GM19397 (cell line): ENCODE data around the gene JADE3.
"Not testable (repeated sequence)": the region's sequence is repeated elsewhere in the genome, so short reads cannot be mapped to it uniquely, and the experiment has no call there.

Source experiments
- ATAC-seq: cut with Tn5 transposase; IDR thresholded peaks from one replicate; pipeline ENCODE4 v1.9.1; 2021; ENCODE audit warnings: mild to moderate bottlenecking, moderate library complexity; ENCODE audit not compliant: unreplicated experiment

The JADE3 gene

DNA sequence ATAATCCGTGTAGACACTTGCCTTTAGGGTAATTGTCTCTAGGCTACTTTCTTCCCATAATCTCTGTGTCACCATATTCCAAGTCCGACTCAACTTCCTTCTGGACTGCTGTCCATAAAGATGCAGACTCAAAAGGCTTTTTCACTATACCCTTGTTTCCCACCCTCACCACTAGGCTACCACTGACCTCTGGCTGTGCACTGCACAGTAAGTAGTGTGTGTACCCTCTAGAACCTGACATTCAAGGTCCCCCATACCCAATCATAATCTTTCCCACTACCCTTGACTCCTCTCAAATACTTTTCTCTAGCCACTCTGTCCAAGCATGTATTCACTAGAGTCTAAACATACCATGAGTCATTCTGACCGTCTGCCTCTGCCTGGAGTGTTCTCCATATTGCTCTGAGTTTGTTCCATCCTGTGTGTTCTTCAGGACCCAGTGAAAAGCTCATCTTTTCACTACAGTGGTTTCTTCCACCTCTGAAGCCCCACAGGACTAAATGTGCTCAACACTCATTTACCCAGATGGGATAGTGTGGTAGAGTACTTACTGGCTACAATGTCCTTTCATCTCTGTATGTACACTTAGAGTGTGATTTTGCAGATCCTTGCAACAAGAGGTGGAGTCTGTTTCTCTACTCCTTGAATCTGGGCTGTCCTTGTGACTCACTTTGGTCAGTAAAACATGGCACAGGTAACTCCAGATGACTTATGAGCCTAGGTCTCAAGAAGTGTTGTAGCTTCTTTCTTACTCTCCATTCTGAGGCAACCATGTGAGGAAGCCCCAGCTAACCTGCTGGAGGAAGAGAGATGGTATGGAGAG is 17.4 kb downstream of the JADE3 start:
- no peak for ATAC-seq

DNA sequence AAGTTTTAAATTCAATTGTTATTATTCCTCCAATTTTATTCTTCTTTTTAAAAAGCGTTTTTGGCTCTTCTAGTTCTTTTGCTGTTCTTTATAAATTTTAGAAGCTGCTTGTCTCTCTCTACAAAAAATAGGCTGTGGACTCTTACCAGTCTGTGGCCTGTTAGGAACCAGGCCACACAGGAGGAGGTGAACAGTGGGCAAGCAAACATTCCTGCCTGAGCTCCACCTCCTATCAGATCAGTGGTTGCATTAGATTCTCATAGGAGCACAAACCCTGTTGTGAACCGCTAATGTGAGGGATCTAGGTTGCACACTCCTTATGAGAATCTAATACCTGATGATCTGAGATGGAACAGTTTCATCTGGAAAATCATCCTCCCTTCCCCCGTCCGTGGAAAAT is 23.1 kb downstream of the JADE3 start:
- ATAC-seq = no peak

DNA sequence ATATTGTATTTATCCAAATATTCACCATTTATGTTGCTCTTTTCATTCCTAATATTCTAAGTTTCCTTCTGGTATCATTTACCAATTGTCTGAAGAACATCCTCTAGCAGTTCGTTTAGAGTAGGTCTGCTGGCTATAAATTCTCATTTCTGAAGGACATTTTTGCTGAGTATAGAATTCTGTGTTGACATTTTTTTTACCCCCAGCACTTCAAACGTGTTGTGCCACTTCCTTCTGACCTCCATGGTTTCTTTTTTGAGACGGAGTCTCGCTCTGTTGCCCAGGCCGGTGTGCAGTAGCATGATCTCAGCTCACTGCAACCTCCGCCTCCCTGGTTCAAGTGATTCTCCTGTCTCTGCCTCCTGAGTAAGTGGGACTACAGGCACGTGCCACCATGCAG is 26.4 kb downstream of the JADE3 start:
- ATAC-seq = no peak

DNA sequence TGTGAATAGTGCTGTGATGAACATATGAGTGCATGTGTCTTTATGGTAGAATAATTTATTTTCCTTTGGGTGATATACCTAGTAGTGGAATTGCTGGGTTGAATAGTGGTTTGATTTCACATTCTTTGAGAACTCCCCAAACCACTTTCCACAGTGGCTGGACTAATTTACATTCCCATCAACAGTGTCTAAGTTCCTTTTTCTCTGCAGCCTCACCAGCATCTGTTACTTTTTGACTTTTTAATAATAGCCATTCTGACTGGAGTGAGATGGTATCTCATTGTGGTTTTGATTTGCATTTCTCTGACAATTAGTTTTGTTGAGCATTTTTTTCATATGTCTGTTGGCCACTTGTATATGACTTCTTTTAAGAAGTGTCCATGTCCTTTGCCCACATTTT is 29.1 kb downstream of the JADE3 start:
- ATAC-seq = no peak

DNA sequence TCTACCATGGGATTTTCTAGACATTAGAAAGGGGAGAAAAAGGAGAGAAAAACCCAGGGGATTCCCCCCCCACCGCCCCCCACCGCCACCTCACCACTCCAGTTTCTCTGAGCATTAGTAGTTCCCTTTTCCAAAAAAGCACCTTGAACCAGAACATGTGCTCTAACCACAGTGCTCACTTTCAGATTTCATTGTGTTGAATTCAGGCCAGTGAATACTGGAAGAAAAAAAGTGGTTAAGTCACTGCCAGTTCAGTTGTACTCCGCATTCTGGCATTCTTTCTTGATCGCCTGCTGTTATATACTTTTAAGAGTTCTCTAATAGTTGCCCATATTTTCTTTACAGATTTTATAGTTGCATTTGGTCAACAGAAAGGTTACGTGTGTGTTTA is 40.9 kb downstream of the JADE3 start:
- ATAC-seq = no peak

DNA sequence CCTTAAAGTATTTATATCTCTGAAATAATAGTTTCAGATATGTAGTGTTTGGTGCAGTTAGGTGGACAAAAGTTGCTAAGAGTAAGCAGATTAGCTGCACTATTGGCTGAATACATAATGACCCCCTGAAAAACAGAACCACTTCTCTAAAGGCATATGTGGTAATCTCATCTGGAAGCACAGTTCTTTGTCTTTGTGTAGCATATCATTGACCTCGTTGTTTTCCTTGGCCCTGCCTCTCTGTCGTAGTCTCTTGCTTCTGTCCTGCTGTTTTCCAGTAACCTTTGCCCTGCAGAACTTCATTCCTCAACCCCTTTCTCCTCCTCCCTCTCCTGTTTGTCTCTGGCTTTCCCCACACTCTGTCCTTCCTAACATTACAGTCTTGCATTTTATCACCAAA is 41.4 kb downstream of the JADE3 start:
- ATAC-seq = no peak

DNA sequence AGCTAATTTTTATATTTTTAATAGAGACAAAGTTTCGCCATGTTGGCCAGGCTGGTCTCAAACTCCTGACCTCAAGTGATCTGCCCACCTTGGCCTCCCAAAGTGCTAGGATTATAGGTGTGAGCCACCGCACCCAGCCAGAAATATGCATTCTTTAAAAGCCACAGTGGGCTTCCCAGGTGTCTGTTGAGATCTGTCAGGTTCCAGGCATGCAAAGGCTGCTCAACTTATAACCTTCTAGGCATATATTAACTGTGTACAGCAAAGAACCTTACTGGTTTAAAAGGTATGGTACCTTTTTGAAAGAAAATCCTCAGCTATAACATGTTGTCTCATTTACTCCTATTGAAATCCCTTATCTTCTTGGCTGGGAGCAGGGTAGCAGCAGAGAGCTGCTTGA is 42.5 kb downstream of the JADE3 start:
- ATAC-seq = no peak

DNA sequence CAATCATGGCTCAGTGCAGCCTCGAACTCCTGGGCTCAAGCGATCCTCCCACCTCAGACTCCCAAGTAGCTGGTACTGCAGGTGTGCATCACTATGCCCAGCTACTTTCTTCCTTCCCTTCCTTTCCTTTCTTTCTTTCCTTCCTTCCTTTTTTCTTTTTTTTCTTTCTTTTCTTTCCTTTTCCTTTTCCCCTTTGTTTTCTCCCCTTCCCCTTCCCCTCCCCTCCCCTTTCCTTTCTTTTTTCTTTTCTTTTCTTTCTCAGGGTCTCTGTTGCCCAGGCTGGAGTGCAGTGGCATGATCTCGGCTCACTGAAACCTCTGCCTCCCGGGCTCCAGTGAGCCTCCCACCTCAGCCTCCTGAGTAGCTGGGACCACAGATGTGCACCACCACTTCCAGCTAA is 44.4 kb downstream of the JADE3 start:
- not testable (repeated sequence) for ATAC-seq

DNA sequence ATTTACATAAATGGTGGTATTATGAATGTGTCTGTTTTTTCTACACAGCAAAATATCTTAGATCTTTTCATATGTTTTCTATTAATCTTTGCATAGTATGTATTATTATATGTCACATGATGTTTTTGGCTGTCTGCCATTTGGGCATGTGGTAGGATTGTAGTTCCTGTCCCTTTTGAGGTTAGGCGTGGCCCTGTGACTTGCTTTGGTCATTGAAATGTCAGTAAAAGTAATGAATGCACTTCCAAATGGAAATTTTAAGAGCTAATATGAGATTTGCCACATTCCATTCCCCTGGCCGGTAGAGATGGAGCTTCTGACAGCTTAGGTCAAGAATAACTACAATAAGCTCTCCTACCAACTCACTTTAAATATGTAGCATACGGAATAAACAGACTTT is 45.1 kb downstream of the JADE3 start:
- ATAC-seq = no peak

DNA sequence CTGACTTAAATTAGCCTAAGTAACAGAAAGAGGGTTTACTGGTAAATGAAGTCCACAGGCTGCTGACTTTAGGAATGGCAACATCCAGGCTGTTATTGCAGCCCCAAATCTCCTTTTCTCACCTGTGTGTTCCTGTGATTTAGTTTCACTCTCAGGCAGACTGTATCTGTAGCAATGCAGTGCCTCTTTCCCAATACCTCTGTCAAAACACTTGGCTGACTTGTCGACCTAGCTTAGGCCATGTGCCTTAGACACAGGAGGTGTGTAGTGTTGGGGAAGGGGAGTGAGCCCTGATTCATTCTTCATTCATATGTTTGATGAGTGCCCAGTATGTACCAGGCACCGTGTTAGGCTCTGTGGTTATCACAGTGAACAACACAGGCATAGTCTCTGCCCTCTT is 46.9 kb downstream of the JADE3 start:
- no peak for ATAC-seq

DNA sequence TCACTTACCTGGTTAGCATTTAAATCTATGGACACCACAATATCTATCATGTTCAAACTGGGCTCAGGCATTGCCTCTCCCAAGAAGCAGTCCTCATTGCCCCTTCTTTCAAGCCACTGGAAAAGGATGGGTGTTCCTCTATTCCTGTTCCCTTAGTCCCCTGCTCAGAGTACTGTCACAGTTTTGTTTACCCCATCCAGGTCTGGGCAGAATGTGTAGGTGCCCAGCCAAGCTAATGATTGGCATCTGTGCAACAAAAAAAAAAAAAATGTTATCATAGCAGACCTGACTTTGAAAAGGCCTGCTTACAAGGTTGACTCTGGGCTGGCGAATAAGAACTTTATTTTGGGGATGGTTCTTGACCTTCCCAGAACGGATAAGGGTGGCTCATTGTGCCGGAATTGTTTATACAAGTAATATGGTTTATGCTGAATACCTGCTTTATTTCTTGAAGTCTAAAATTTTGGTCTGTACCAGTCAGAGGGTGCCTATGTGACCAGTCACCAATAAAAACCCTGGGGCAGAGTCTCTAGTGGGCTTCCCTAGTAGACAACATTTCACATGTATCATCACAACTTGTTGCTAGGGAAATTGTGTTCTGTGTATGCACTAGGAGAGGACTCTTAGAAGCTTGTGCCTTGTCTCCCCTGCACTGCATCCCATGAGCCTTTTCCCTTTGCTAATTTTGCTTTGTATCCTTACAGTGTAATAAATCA is 47.9 kb downstream of the JADE3 start:
- ATAC-seq = no peak

DNA sequence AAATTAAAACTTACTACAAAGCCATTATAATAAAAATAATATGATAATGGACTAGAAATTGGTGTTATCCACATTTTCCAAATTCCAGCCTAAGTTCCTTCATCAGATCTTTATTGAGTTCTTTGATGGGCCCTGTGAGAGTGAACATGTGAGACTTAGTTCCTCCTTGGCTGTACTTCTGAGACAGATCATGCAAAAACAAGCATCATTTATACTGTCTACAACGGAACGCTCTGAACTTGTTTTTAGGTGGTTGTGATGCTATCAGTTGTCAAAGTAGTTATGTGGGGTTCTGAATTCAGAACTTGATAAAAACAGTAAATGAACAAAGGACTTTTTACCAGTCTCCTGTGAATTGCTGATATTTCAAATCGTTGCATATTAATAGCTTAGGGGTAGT is 48.9 kb downstream of the JADE3 start:
- ATAC-seq = no peak

DNA sequence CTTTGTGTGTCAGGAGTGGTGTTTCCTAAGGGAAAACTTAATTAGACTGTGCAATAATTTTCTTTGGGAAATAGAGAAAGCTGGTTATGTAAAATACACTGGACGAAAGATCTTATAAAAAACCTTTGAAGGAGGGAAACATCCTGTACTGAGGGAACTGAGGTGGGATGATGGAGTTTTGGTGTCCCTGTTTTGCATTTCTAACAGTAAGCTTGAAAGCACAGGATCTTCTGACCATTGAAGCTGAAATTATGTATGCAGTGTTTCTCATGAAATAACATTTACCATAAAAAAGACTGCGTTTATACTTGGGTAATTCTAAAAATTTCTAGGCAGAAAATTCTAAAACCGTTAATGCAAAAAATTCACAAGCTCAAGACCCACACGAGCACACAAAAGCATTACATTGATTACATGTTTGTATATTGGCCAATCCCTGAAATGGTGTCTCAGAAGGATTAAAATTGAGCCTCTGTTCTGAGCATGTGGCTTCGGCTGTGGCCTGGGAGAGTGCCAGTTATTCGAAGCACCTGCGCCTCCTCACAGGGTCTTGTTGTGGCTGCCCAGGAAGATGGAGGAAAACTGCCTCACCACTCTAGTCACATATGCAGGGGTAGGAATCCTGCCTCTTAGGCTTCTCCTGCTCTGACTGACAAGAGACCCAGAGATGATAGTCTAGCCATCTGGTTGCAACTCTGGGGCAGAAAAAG is 49.5 kb downstream of the JADE3 start:
- no peak for ATAC-seq

DNA sequence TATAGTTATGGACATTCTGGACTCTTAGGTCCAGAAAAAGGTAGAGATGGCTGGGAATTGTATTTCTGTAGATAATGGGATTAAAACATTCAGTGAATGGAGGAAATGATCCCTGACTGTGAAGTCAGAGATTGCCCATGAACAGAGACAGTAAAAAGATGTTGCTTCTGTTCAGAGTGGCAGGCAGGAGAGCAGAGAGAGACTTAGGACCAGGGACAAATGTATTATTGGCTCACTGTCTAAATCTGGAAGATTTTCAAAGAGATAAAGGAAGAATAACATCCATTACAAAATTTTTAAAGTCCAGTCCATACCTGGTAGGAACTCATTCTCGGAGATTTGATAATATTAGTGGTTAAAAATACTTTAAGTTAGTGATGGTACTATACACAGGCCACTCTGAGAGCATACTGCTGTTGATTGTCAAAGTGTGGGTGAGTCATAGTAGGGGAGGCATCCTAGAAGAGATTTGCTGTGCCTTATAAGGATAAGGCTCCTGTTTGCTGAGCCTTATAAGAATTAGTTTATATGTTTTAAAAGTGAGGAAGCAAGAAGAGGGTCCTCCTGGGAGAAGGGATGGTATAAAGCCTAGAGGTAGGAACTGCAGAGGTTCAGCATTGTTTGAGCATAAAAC is 53.0 kb downstream of the JADE3 start:
- no peak for ATAC-seq

DNA sequence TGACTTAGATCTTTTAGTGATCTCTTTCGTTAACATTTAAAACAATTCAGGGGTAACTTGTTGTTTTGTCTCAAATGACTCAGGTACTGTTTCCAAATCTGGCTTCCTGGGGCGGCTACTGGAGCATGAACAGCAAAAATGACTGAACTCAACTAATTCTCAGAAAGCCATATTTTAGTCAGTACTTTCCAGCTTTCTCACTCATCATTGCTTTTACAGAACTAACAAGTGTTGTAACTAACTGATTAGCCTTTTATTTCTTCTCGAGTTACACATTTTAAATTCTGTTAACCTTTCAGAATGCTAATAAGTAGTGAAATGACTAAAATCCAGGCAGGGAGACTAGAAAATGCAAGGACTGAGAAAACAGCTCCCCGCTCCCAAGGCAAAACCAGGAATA is 55.3 kb downstream of the JADE3 start:
- no peak for ATAC-seq

DNA sequence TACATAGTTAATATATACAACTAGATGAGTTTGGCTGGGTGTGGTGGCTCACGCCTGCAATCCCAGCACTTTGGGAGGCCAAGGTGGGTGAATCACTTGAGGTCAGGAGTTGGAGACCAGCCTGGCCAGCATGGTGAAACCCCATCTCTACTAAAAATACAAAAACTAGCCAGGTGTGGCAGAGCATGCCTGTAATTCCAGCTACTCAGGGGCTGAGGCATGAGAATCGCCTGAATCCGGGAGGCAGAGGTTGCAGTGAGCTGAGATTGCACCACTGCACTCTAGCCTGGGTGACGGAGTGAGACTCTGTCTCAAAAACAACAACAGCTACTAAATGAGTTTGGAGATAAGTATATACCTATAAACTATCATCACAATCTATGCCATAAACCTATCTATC is 64.8 kb downstream of the JADE3 start:
- not testable (repeated sequence) for ATAC-seq

DNA sequence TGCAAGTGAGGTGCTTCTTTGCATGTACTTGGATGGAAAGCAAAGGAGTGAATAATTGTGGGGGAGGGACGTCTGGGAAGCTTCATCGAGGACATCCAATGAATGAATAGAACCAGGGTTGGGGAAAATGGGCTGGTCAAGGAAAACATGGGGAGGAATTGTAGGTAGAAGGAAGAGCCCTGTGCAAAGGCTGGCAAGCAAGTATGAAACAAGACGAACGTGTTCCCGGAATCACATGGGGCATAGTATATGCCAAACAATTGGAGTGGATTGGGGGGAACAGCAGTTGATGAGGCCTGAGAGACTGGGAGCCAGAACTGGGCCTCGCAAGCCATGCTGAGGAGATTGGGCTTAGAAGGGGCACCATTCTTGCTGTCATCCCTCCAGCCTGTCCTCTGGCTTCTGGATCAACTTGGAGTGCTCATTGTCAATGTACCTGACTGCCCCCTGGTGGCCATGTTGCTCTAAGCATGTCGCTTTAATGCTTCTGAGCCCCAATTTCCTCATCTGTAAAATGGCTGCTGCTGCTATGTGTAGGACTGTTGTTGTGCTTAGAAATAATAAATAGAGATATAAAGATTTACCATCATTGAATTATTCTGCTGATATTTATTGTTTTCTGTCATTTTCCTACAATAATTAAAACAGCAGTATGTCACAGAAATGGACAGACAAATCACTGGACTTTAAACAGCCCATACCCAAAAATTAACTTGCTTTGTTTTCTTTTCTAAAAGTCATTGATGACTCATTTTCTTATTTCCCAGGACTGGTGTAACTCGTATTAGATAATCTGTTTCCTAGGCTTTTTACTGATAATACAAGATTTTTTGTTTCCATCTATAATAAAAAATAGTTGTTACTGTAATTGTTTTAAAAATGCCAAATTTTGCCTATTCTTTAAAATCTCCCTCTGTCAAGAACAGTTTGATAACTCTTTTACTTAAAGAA is 66.4 kb downstream of the JADE3 start:
- no peak for ATAC-seq

DNA sequence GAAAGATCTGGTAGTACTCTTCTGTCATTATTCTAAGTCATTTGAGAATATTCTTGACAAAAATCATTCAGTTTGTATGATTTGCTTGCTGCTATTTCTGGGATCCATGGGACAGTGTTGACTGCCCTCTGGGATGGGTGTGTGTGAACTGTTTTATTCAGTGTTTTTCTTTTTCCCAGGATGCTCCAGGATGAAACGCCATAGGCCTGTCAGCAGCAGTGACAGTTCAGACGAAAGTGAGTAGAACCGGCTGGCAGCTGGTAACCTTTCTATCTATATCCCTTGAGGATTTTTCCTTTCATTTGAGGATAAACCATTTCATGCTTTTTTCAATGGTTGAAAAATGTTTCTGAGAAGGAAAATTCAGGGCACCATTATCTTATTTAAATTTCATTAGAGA is 72.5 kb downstream of the JADE3 start:
- ATAC-seq = no peak

DNA sequence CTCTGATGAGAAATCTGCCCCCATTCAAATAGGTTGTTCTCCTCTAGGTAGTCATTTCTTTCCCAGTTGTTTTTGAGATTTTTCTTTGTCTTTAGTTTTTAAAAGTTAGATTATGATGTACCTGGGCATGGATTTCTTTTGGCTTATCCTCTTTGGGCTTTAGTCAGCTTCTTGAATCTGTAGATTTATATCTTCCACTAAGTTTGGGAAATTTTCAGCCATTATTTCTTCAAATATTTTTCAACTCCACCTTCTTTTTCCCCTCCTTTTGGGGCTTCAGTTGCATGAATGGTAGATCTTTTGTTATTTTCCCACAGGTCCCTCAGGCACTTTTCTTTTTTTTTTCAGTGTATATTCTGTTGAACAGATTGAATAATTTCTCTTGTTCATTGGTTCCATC is 77.3 kb downstream of the JADE3 start:
- ATAC-seq = no peak

DNA sequence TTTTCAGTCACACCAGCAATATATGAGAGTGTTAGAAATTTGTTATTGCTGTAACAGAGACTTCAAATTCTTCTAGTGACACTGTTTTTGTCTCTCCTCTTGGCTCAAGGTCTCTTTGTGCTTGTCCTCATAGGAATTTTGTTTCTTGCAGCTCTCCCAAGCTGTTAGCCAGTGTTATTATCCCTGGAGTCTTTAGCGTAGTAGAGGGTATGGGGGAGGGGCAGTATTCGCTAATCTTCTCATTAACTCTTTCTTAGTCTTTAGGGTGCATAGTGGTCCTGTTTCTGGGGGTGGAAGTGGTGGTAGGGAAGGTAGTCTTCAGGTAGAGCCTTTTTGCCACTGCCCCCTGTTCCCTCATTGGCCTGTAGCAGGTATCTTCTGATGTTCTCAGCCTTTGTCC is 79.4 kb downstream of the JADE3 start:
- ATAC-seq = no peak
